Measurements from ENCODE around the gene OR10H3.
"Not testable (repeated sequence)": the region's sequence is repeated elsewhere in the genome, so short reads cannot be mapped to it uniquely, and the experiment has no call there.

OR10H3 gene

GRCh38 chr19:15730538-15730937 lies 7.2 kb upstream of the OR10H3 start:
- Histone ChIP-seq H3K9me3 (ENCODE audit: control insufficient read depth in 2 of 2, low read length in 2 of 2) (peaks cover 3 to 4% of the 10 kb centered on the region in 2 donors), H3K36me3 (ENCODE audit: control insufficient read depth in 2 of 2, insufficient read depth in 2 of 2, low read length in 2 of 2) (no peaks in the 10 kb centered on the region), H3K27me3 (ENCODE audit: control insufficient read depth in 1 of 2, insufficient read depth in 2 of 2, low read length in 2 of 2) (peaks cover 5 to 6% of the 10 kb centered on the region in 2 donors), H3K27ac (ENCODE audit: low read length) (no peak overlapping the region), H3K4me1 (ENCODE audit: control insufficient read depth, insufficient read depth, low read length) (no peaks in the 10 kb centered on the region), H3K4me3 (ENCODE audit: low read length in 2 of 2) (no peak overlapping the region), H3K9ac (ENCODE audit: low read length in 2 of 2) (no peak overlapping the region)

- Histone ChIP-seq H3K36me3 (ENCODE audit: control insufficient read depth in 2 of 2, insufficient read depth in 2 of 2, low read length in 2 of 2) (no peaks in the 10 kb centered on the region), H3K9me3 (ENCODE audit: control insufficient read depth in 2 of 2, low read length in 2 of 2) (peaks cover 3 to 4% of the 10 kb centered on the region in 2 donors), H3K9ac (ENCODE audit: low read length in 2 of 2) (no peak overlapping the region), H3K4me1 (ENCODE audit: control insufficient read depth, insufficient read depth, low read length) (no peaks in the 10 kb centered on the region), H3K27ac (ENCODE audit: low read length) (no peak overlapping the region), H3K27me3 (ENCODE audit: control insufficient read depth in 1 of 2, insufficient read depth in 2 of 2, low read length in 2 of 2) (peaks cover 5 to 6% of the 10 kb centered on the region in 2 donors), H3K4me3 (ENCODE audit: low read length in 2 of 2) (no peak overlapping the region)
Measured at GRCh38 chr19:15732388-15732787, 5.4 kb upstream of the OR10H3 start.

- H3K4me3 ChIP-seq (ENCODE audit: low read length in 2 of 2) = no peak overlapping the region
- H3K27ac ChIP-seq (ENCODE audit: low read length) = no peak overlapping the region
- H3K4me1 ChIP-seq (ENCODE audit: control insufficient read depth, insufficient read depth, low read length) = no peaks in the 10 kb centered on the region
- H3K27me3 ChIP-seq (ENCODE audit: control insufficient read depth in 1 of 2, insufficient read depth in 2 of 2, low read length in 2 of 2) = peaks cover under 1% of the 10 kb centered on the region in 2 donors
- no peak overlapping the region for H3K9ac ChIP-seq (ENCODE audit: low read length in 2 of 2)
- peaks cover 3 to 4% of the 10 kb centered on the region in 2 donors for H3K9me3 ChIP-seq (ENCODE audit: control insufficient read depth in 2 of 2, low read length in 2 of 2)
- H3K36me3 ChIP-seq (ENCODE audit: control insufficient read depth in 2 of 2, insufficient read depth in 2 of 2, low read length in 2 of 2) = no peaks in the 10 kb centered on the region
Measured at GRCh38 chr19:15733895-15734294, 3.9 kb upstream of the OR10H3 start.

- no peak overlapping the region for H3K9ac ChIP-seq (ENCODE audit: low read length in 2 of 2)
- no peak overlapping the region for H3K4me3 ChIP-seq (ENCODE audit: low read length in 2 of 2)
- H3K4me1 ChIP-seq (ENCODE audit: control insufficient read depth, insufficient read depth, low read length) = no peaks in the 10 kb centered on the region
Measured at GRCh38 chr19:15740785-15741184, 3.0 kb downstream of the OR10H3 start.

GRCh38 chr19:15748239-15748638 lies 10.5 kb downstream of the OR10H3 start:
- H3K4me1 ChIP-seq (ENCODE audit: control insufficient read depth, insufficient read depth, low read length) = no peaks in the 10 kb centered on the region
- H3K4me3 ChIP-seq (ENCODE audit: low read length in 2 of 2) = no peak overlapping the region
- no peak overlapping the region for H3K9ac ChIP-seq (ENCODE audit: low read length in 2 of 2)
- H3K9me3 ChIP-seq (ENCODE audit: control insufficient read depth in 2 of 2, low read length in 2 of 2) = peaks cover 0 to 4% of the 10 kb centered on the region in 2 donors
- peaks cover 3 to 9% of the 10 kb centered on the region in 2 donors for H3K27me3 ChIP-seq (ENCODE audit: control insufficient read depth in 1 of 2, insufficient read depth in 2 of 2, low read length in 2 of 2)
- no peaks in the 10 kb centered on the region for H3K36me3 ChIP-seq (ENCODE audit: control insufficient read depth in 2 of 2, insufficient read depth in 2 of 2, low read length in 2 of 2)
- H3K27ac ChIP-seq (ENCODE audit: low read length) = no peak overlapping the region

More at GRCh38 chr19:15740785-15741184, 3.0 kb downstream of the OR10H3 start:
- Histone ChIP-seq H3K36me3 (ENCODE audit: control insufficient read depth in 2 of 2, insufficient read depth in 2 of 2, low read length in 2 of 2) (no peaks in the 10 kb centered on the region), H3K27me3 (ENCODE audit: control insufficient read depth in 1 of 2, insufficient read depth in 2 of 2, low read length in 2 of 2) (no peaks in the 10 kb centered on the region), H3K27ac (ENCODE audit: low read length) (no peak overlapping the region), H3K9me3 (ENCODE audit: control insufficient read depth in 2 of 2, low read length in 2 of 2) (peaks cover 8 to 9% of the 10 kb centered on the region in 2 donors)

GRCh38 chr19:15758379-15758778 lies 20.6 kb downstream of the OR10H3 start:
- Histone ChIP-seq H3K4me3 (ENCODE audit: low read length in 2 of 2) (no peak overlapping the region), H3K9me3 (ENCODE audit: control insufficient read depth in 2 of 2, low read length in 2 of 2) (no peaks in the 10 kb centered on the region), H3K27me3 (ENCODE audit: control insufficient read depth in 1 of 2, insufficient read depth in 2 of 2, low read length in 2 of 2) (peaks cover 11 to 18% of the 10 kb centered on the region in 2 donors), H3K27ac (ENCODE audit: low read length) (no peak overlapping the region), H3K4me1 (ENCODE audit: control insufficient read depth, insufficient read depth, low read length) (no peaks in the 10 kb centered on the region), H3K36me3 (ENCODE audit: control insufficient read depth in 2 of 2, insufficient read depth in 2 of 2, low read length in 2 of 2) (no peaks in the 10 kb centered on the region), H3K9ac (ENCODE audit: low read length in 2 of 2) (no peak overlapping the region)

GRCh38 chr19:15759962-15760565 lies 22.3 kb downstream of the OR10H3 start:
- H3K4me1 ChIP-seq (ENCODE audit: control insufficient read depth, insufficient read depth, low read length) = no peaks in the 10 kb centered on the region
- H3K9me3 ChIP-seq (ENCODE audit: control insufficient read depth in 2 of 2, low read length in 2 of 2) = no peaks in the 10 kb centered on the region
- H3K36me3 ChIP-seq (ENCODE audit: control insufficient read depth in 2 of 2, insufficient read depth in 2 of 2, low read length in 2 of 2) = no peaks in the 10 kb centered on the region
- H3K4me3 ChIP-seq (ENCODE audit: low read length in 2 of 2) = no peak overlapping the region
- peaks cover 11 to 18% of the 10 kb centered on the region in 2 donors for H3K27me3 ChIP-seq (ENCODE audit: control insufficient read depth in 1 of 2, insufficient read depth in 2 of 2, low read length in 2 of 2)
- no peak overlapping the region for H3K9ac ChIP-seq (ENCODE audit: low read length in 2 of 2)
- no peak overlapping the region for H3K27ac ChIP-seq (ENCODE audit: low read length)

- H3K4me3 ChIP-seq (ENCODE audit: low read length in 2 of 2) = no peak overlapping the region
- H3K9ac ChIP-seq (ENCODE audit: low read length in 2 of 2) = no peak overlapping the region
- H3K27me3 ChIP-seq (ENCODE audit: control insufficient read depth in 1 of 2, insufficient read depth in 2 of 2, low read length in 2 of 2) = peaks cover 2 to 9% of the 10 kb centered on the region in 2 donors
- no peak overlapping the region for H3K27ac ChIP-seq (ENCODE audit: low read length)
- H3K4me1 ChIP-seq (ENCODE audit: control insufficient read depth, insufficient read depth, low read length) = no peaks in the 10 kb centered on the region
- H3K36me3 ChIP-seq (ENCODE audit: control insufficient read depth in 2 of 2, insufficient read depth in 2 of 2, low read length in 2 of 2) = peaks cover 0 to 5% of the 10 kb centered on the region in 2 donors
- H3K9me3 ChIP-seq (ENCODE audit: control insufficient read depth in 2 of 2, low read length in 2 of 2) = peaks cover 3 to 10% of the 10 kb centered on the region in 2 donors
Measured at GRCh38 chr19:15769586-15769985, 31.8 kb downstream of the OR10H3 start.

- H3K27ac ChIP-seq (ENCODE audit: low read length); H3K9ac ChIP-seq (ENCODE audit: low read length in 2 of 2); H3K4me3 ChIP-seq (ENCODE audit: low read length in 2 of 2); H3K9me3 ChIP-seq (ENCODE audit: control insufficient read depth in 2 of 2, low read length in 2 of 2); H3K27me3 ChIP-seq (ENCODE audit: control insufficient read depth in 1 of 2, insufficient read depth in 2 of 2, low read length in 2 of 2); H3K36me3 ChIP-seq (ENCODE audit: control insufficient read depth in 2 of 2, insufficient read depth in 2 of 2, low read length in 2 of 2); H3K4me1 ChIP-seq (ENCODE audit: control insufficient read depth, insufficient read depth, low read length): not testable (repeated sequence)
Measured at GRCh38 chr19:15774159-15774558, 36.4 kb downstream of the OR10H3 start.

- Histone ChIP-seq H3K27ac (ENCODE audit: low read length) (no peak overlapping the region), H3K4me1 (ENCODE audit: control insufficient read depth, insufficient read depth, low read length) (peaks cover 9% of the 10 kb centered on the region), H3K4me3 (ENCODE audit: low read length in 2 of 2) (no peak overlapping the region), H3K9ac (ENCODE audit: low read length in 2 of 2) (no peak overlapping the region), H3K9me3 (ENCODE audit: control insufficient read depth in 2 of 2, low read length in 2 of 2) (peaks cover 0 to 2% of the 10 kb centered on the region in 2 donors), H3K27me3 (ENCODE audit: control insufficient read depth in 1 of 2, insufficient read depth in 2 of 2, low read length in 2 of 2) (no peaks in the 10 kb centered on the region), H3K36me3 (ENCODE audit: control insufficient read depth in 2 of 2, insufficient read depth in 2 of 2, low read length in 2 of 2) (peaks cover 0 to 3% of the 10 kb centered on the region in 2 donors)
Measured at GRCh38 chr19:15775249-15775648, 37.5 kb downstream of the OR10H3 start.

- Histone ChIP-seq H3K36me3 (ENCODE audit: control insufficient read depth in 2 of 2, insufficient read depth in 2 of 2, low read length in 2 of 2) (peaks cover 0 to 3% of the 10 kb centered on the region in 2 donors), H3K4me1 (ENCODE audit: control insufficient read depth, insufficient read depth, low read length) (peaks cover 19% of the 10 kb centered on the region), H3K9me3 (ENCODE audit: control insufficient read depth in 2 of 2, low read length in 2 of 2) (peaks cover 0 to 2% of the 10 kb centered on the region in 2 donors), H3K27me3 (ENCODE audit: control insufficient read depth in 1 of 2, insufficient read depth in 2 of 2, low read length in 2 of 2) (no peaks in the 10 kb centered on the region), H3K27ac (ENCODE audit: low read length) (no peak overlapping the region), H3K4me3 (ENCODE audit: low read length in 2 of 2) (no peak overlapping the region), H3K9ac (ENCODE audit: low read length in 2 of 2) (no peak overlapping the region)
Measured at GRCh38 chr19:15776264-15776663, 38.5 kb downstream of the OR10H3 start.
